ENCODE measurements around the gene TUBB4A.

TUBB4A gene

GRCh38 chr19:6524311-6524710, 22.2 kb upstream of the TUBB4A start:
- no peaks in the 10 kb centered on the region for H3K27me3 ChIP-seq (replicated peaks; ENCODE audit: control insufficient read depth, insufficient read depth, low read length, poor library complexity, severe bottlenecking)
- no peak for DNase-seq
- H3K4me3 ChIP-seq (ENCODE audit: insufficient read depth, low read depth, low read length, poor library complexity, severe bottlenecking): no peak overlapping the region
- H3K9me3 ChIP-seq (ENCODE audit: control insufficient read depth, low read length): no peaks in the 10 kb centered on the region
- H3K4me1 ChIP-seq (ENCODE audit: control insufficient read depth, insufficient read depth, low read length, poor library complexity, severe bottlenecking): peaks cover 7% of the 10 kb centered on the region
- no peaks in the 10 kb centered on the region for H3K36me3 ChIP-seq (ENCODE audit: control insufficient read depth, insufficient read depth, low read length)
- H3K27ac ChIP-seq (ENCODE audit: insufficient read depth, low read length, poor library complexity, severe bottlenecking): no peak overlapping the region

- H3K27me3 ChIP-seq (replicated peaks; ENCODE audit: control insufficient read depth, insufficient read depth, low read length, poor library complexity, severe bottlenecking): no peaks in the 10 kb centered on the region
- no peak overlapping the region for H3K4me3 ChIP-seq (ENCODE audit: insufficient read depth, low read depth, low read length, poor library complexity, severe bottlenecking)
- H3K27ac ChIP-seq (ENCODE audit: insufficient read depth, low read length, poor library complexity, severe bottlenecking): no peak overlapping the region
- DNase-seq: no peak
- no peaks in the 10 kb centered on the region for H3K36me3 ChIP-seq (ENCODE audit: control insufficient read depth, insufficient read depth, low read length)
- H3K9me3 ChIP-seq (ENCODE audit: control insufficient read depth, low read length): no peaks in the 10 kb centered on the region
- H3K4me1 ChIP-seq (ENCODE audit: control insufficient read depth, insufficient read depth, low read length, poor library complexity, severe bottlenecking): peaks cover 16% of the 10 kb centered on the region
These were observed 20.6 kb upstream of the TUBB4A start for GRCh38 chr19:6522712-6523111.

- Histone ChIP-seq H3K9me3 (ENCODE audit: control insufficient read depth, low read length) (no peaks in the 10 kb centered on the region), H3K27me3 (replicated peaks; ENCODE audit: control insufficient read depth, insufficient read depth, low read length, poor library complexity, severe bottlenecking) (no peaks in the 10 kb centered on the region), H3K4me3 (ENCODE audit: insufficient read depth, low read depth, low read length, poor library complexity, severe bottlenecking) (no peak overlapping the region), H3K36me3 (ENCODE audit: control insufficient read depth, insufficient read depth, low read length) (no peaks in the 10 kb centered on the region), H3K27ac (ENCODE audit: insufficient read depth, low read length, poor library complexity, severe bottlenecking) (no peak overlapping the region), H3K4me1 (ENCODE audit: control insufficient read depth, insufficient read depth, low read length, poor library complexity, severe bottlenecking) (peaks cover 20% of the 10 kb centered on the region)
- DNase-seq: peak; percentile 50 to 60 (median 53)
These were observed 19.9 kb upstream of the TUBB4A start for GRCh38 chr19:6521718-6522646.

- no peak for DNase-seq
- Histone ChIP-seq H3K9me3 (ENCODE audit: control insufficient read depth, low read length) (no peaks in the 10 kb centered on the region), H3K27me3 (replicated peaks; ENCODE audit: control insufficient read depth, insufficient read depth, low read length, poor library complexity, severe bottlenecking) (no peaks in the 10 kb centered on the region), H3K27ac (ENCODE audit: insufficient read depth, low read length, poor library complexity, severe bottlenecking) (no peak overlapping the region), H3K4me3 (ENCODE audit: insufficient read depth, low read depth, low read length, poor library complexity, severe bottlenecking) (no peak overlapping the region), H3K36me3 (ENCODE audit: control insufficient read depth, insufficient read depth, low read length) (no peaks in the 10 kb centered on the region), H3K4me1 (ENCODE audit: control insufficient read depth, insufficient read depth, low read length, poor library complexity, severe bottlenecking) (peaks cover 26% of the 10 kb centered on the region)
These were observed 17.2 kb upstream of the TUBB4A start for GRCh38 chr19:6519289-6519688.

GRCh38 chr19:6518145-6518911, 16.2 kb upstream of the TUBB4A start:
- Histone ChIP-seq H3K9me3 (ENCODE audit: control insufficient read depth, low read length) (no peaks in the 10 kb centered on the region), H3K4me3 (ENCODE audit: insufficient read depth, low read depth, low read length, poor library complexity, severe bottlenecking) (no peak overlapping the region), H3K27ac (ENCODE audit: insufficient read depth, low read length, poor library complexity, severe bottlenecking) (no peak overlapping the region), H3K36me3 (ENCODE audit: control insufficient read depth, insufficient read depth, low read length) (no peaks in the 10 kb centered on the region), H3K4me1 (ENCODE audit: control insufficient read depth, insufficient read depth, low read length, poor library complexity, severe bottlenecking) (peaks cover 26% of the 10 kb centered on the region), H3K27me3 (replicated peaks; ENCODE audit: control insufficient read depth, insufficient read depth, low read length, poor library complexity, severe bottlenecking) (no peaks in the 10 kb centered on the region)
- no peak for DNase-seq

GRCh38 chr19:6516659-6517291, 14.7 kb upstream of the TUBB4A start:
- peak; percentile 70 to 82 (median 76) for DNase-seq
- Histone ChIP-seq H3K27ac (ENCODE audit: insufficient read depth, low read length, poor library complexity, severe bottlenecking) (peak overlapping the region; percentile 20), H3K27me3 (replicated peaks; ENCODE audit: control insufficient read depth, insufficient read depth, low read length, poor library complexity, severe bottlenecking) (no peaks in the 10 kb centered on the region), H3K36me3 (ENCODE audit: control insufficient read depth, insufficient read depth, low read length) (no peaks in the 10 kb centered on the region), H3K9me3 (ENCODE audit: control insufficient read depth, low read length) (no peaks in the 10 kb centered on the region), H3K4me3 (ENCODE audit: insufficient read depth, low read depth, low read length, poor library complexity, severe bottlenecking) (peak overlapping the region; percentile 69), H3K4me1 (ENCODE audit: control insufficient read depth, insufficient read depth, low read length, poor library complexity, severe bottlenecking) (peaks cover 19% of the 10 kb centered on the region)

- Histone ChIP-seq H3K27ac (ENCODE audit: insufficient read depth, low read length, poor library complexity, severe bottlenecking) (peak overlapping the region; percentile 20), H3K9me3 (ENCODE audit: control insufficient read depth, low read length) (no peaks in the 10 kb centered on the region), H3K27me3 (replicated peaks; ENCODE audit: control insufficient read depth, insufficient read depth, low read length, poor library complexity, severe bottlenecking) (no peaks in the 10 kb centered on the region), H3K4me1 (ENCODE audit: control insufficient read depth, insufficient read depth, low read length, poor library complexity, severe bottlenecking) (peaks cover 19% of the 10 kb centered on the region), H3K4me3 (ENCODE audit: insufficient read depth, low read depth, low read length, poor library complexity, severe bottlenecking) (peak overlapping the region; percentile 69), H3K36me3 (ENCODE audit: control insufficient read depth, insufficient read depth, low read length) (no peaks in the 10 kb centered on the region)
- peak; percentile 40 to 64 (median 45) for DNase-seq
These were observed 14.0 kb upstream of the TUBB4A start for GRCh38 chr19:6516018-6516658.

GRCh38 chr19:6514926-6515544, 12.9 kb upstream of the TUBB4A start:
- H3K9me3 ChIP-seq (ENCODE audit: control insufficient read depth, low read length): no peaks in the 10 kb centered on the region
- DNase-seq: no peak
- H3K36me3 ChIP-seq (ENCODE audit: control insufficient read depth, insufficient read depth, low read length): no peaks in the 10 kb centered on the region
- peaks cover 19% of the 10 kb centered on the region for H3K4me1 ChIP-seq (ENCODE audit: control insufficient read depth, insufficient read depth, low read length, poor library complexity, severe bottlenecking)
- no peaks in the 10 kb centered on the region for H3K27me3 ChIP-seq (replicated peaks; ENCODE audit: control insufficient read depth, insufficient read depth, low read length, poor library complexity, severe bottlenecking)
- H3K27ac ChIP-seq (ENCODE audit: insufficient read depth, low read length, poor library complexity, severe bottlenecking): no peak overlapping the region
- no peak overlapping the region for H3K4me3 ChIP-seq (ENCODE audit: insufficient read depth, low read depth, low read length, poor library complexity, severe bottlenecking)

GRCh38 chr19:6514089-6514488, 12.0 kb upstream of the TUBB4A start:
- peaks cover 19% of the 10 kb centered on the region for H3K4me1 ChIP-seq (ENCODE audit: control insufficient read depth, insufficient read depth, low read length, poor library complexity, severe bottlenecking)
- H3K4me3 ChIP-seq (ENCODE audit: insufficient read depth, low read depth, low read length, poor library complexity, severe bottlenecking): no peak overlapping the region
- no peak overlapping the region for H3K27ac ChIP-seq (ENCODE audit: insufficient read depth, low read length, poor library complexity, severe bottlenecking)
- DNase-seq: no peak
- H3K9me3 ChIP-seq (ENCODE audit: control insufficient read depth, low read length): no peaks in the 10 kb centered on the region
- no peaks in the 10 kb centered on the region for H3K27me3 ChIP-seq (replicated peaks; ENCODE audit: control insufficient read depth, insufficient read depth, low read length, poor library complexity, severe bottlenecking)
- H3K36me3 ChIP-seq (ENCODE audit: control insufficient read depth, insufficient read depth, low read length): no peaks in the 10 kb centered on the region
